GM12878 (cell line): Measurements from ENCODE around the gene PLG. TPM values are rescaled to one million over a fixed set of nuclear protein-coding genes. Genes with fewer than 3 reads are reported as not detected.
"Not testable (repeated sequence)": the region's sequence is repeated elsewhere in the genome, so short reads cannot be mapped to it uniquely, and the experiment has no call there.

Source experiments
- ATAC-seq: fragments of 200-7000 bp; cut with Tn5 transposase; 3 replicates; pipeline ENCODE4 v1.9.1; 2020; ENCODE audit warnings: mild to moderate bottlenecking, moderate library complexity
- BruUV-seq: library from RNA; stranded (reverse); fragments of 400-500 nt; replicated peaks from 2 replicates; lab custom pipeline; 2021; lab: Mats Ljungman, UMichigan
- CTCF ChIA-PET: fragments of 300-600 bp; sonication (Branson Sonifier 250); formaldehyde crosslinking; extraction: SDS; loops from one replicate; lab custom pipeline; 2021; ENCODE audit warnings: inconsistent platforms; lab: Yijun Ruan, JAX
- POLR2A ChIA-PET: fragments of 350-600 bp; formaldehyde crosslinking; extraction: SDS; loops from one replicate; lab custom pipeline; 2021; ENCODE audit warnings: inconsistent platforms; lab: Charles Lee
- RAD21 ChIA-PET: fragments of 300-600 bp; sonication (Branson Sonifier 250); formaldehyde crosslinking; loops from one replicate; lab custom pipeline; 2023; ENCODE audit warnings: antibody characterized with exemption; ENCODE audit not compliant: unreplicated experiment; lab: Charles Lee
- SMC1A ChIA-PET: fragments of 300-600 bp; sonication (Branson Sonifier 250); formaldehyde crosslinking; loops from one replicate; lab custom pipeline; 2023; ENCODE audit not compliant: unreplicated experiment, uncharacterized antibody; lab: Charles Lee
- DNase-seq: peaks from one replicate; pipeline ENCODE4 v3.0.0-alpha.2; 2011; ENCODE audit warnings: low read depth, low spot score
- FAIRE-seq: peaks from 3 replicates; lab custom pipeline; 2011; peaks lifted over from hg19 to GRCh38; lab: Jason Lieb, UNC
- H2AFZ ChIP-seq: 2 replicates; pipeline ENCODE4 v1.6.0; 2011; ENCODE audit warnings: low read depth, low read length, control low read depth; ENCODE audit not compliant: control insufficient read depth
- H3K27ac ChIP-seq: 2 replicates; pipeline ENCODE4 v1.5.1; 2011; ENCODE audit warnings: control low read depth; ENCODE audit not compliant: control insufficient read depth, insufficient read depth
- H3K27me3 ChIP-seq, 2 experiments: replicated peaks in 1 of 2; 2 replicates each; pipeline versions ENCODE4 v1.6.0 to v1.6.1; 2011; ENCODE audit warnings: low read length in 1 of 2; ENCODE audit not compliant: control insufficient read depth in 2 of 2, insufficient read depth in 2 of 2
- H3K36me3 ChIP-seq, 2 experiments: 2 replicates each; pipeline ENCODE4 v1.5.1; 2011; ENCODE audit warnings: low read length in 1 of 2; ENCODE audit not compliant: control insufficient read depth in 2 of 2, insufficient read depth in 2 of 2
- H3K4me1 ChIP-seq: 2 replicates; pipeline ENCODE4 v1.6.1; 2011; ENCODE audit warnings: mild to moderate bottlenecking, low read length, moderate library complexity, mixed read lengths; ENCODE audit not compliant: control insufficient read depth, insufficient read depth
- H3K4me2 ChIP-seq: 2 replicates; pipeline ENCODE4 v1.6.0; 2011; ENCODE audit warnings: control low read depth; ENCODE audit not compliant: control insufficient read depth, insufficient read depth
- H3K4me3 ChIP-seq: fragments of 200-600 bp; sonication (generic); 2 replicates; pipeline ENCODE4 v1.5.1; 2016
- H3K79me2 ChIP-seq: 2 replicates; pipeline ENCODE4 v1.6.0; 2011; ENCODE audit warnings: low read length; ENCODE audit not compliant: control insufficient read depth, insufficient read depth
- H3K9ac ChIP-seq: 2 replicates; pipeline ENCODE4 v1.8.0; 2011; ENCODE audit warnings: low read length, control low read depth, mixed read lengths; ENCODE audit not compliant: control insufficient read depth, insufficient read depth
- H3K9me3 ChIP-seq: replicated peaks from 3 replicates; pipeline ENCODE4 v1.5.1; 2011; ENCODE audit warnings: mild to moderate bottlenecking, low read length; ENCODE audit not compliant: control insufficient read depth, insufficient read depth
- H4K20me1 ChIP-seq: 2 replicates; pipeline ENCODE4 v1.6.0; 2011; ENCODE audit not compliant: control insufficient read depth, insufficient read depth
- FOXK2 ChIP-seq: fragments of 450-650 bp; IDR thresholded peaks from 2 replicates; pipeline ENCODE4 v1.6.1; 2017; ENCODE audit warnings: mild to moderate bottlenecking, moderate library complexity
- HDGF ChIP-seq: fragments of 450-650 bp; IDR thresholded peaks from 2 replicates; pipeline ENCODE4 v1.6.1; 2016; ENCODE audit warnings: antibody characterized with exemption
- PRDM15 ChIP-seq: fragments of 450-650 bp; formaldehyde crosslinking; IDR thresholded peaks from 2 replicates; pipeline ENCODE4 v1.4.0; 2020; ENCODE audit warnings: mild to moderate bottlenecking, moderate library complexity
- SREBF2 ChIP-seq: IDR thresholded peaks from 2 replicates; pipeline ENCODE4 v1.6.1; 2012; ENCODE audit warnings: mild to moderate bottlenecking, low read length
- TCF12 ChIP-seq: IDR thresholded peaks from 2 replicates; pipeline ENCODE4 v1.6.1; 2011; ENCODE audit warnings: low read depth, mild to moderate bottlenecking, low read length
- whole genome bisulfite sequencing: methylation state at CpG from one replicate; pipeline ENCODE4 v1.1.6; 2016; ENCODE audit warnings: low lambda C conversion rate; ENCODE audit not compliant: insufficient replicate concordance, insufficient coverage; ENCODE audit errors: missing lambda C conversion rate; 5-methylcytosine and 5-hydroxymethylcytosine counted together
- in situ Hi-C: fragments of 300-500 bp; cut with MboI; formaldehyde crosslinking; loops from 9 replicates; pipeline ENCODE4 v1.14.3; 2018; ENCODE audit warnings: mixed read lengths
- intact Hi-C: fragments of 100-400 bp; cut with micrococcal nuclease; formaldehyde crosslinking; loops from one replicate; pipeline ENCODE4 v1.14.2; 2022; ENCODE audit not compliant: unreplicated experiment
- polyA plus RNA-seq, 11 experiments: library from polyadenylated mRNA; depleted of rRNA in 4 of 11; unstranded in 6 of 11; stranded (reverse) in 5 of 11; fragments of >200 nt; fragmentation: Nextera tagmentation in 4 of 11; fragmentation: Illumina TruSeq in 1 of 11; extraction: Ambion mirVana in 4 of 11; extraction: Trizol in 1 of 11; gene quantifications; 1 replicate in 1 of 11; 2 replicates in 10 of 11; pipeline versions ENCODE4 v1.2.1 to v1.2.3, GENCODE V29; 2011 to 2016; ENCODE audit warnings: inconsistent platforms in 2 of 11, missing spikeins in 2 of 11, low read depth in 1 of 11
- total RNA-seq, 4 experiments: library from RNA; depleted of rRNA in 3 of 4; stranded (reverse); fragments of >200 nt in 3 of 4; fragmentation: Illumina TruSeq in 1 of 4; extraction: Trizol in 1 of 4; gene quantifications; 2 replicates each; pipeline versions ENCODE4 v1.2.1 to v1.2.3, GENCODE V29; 2013 to 2021

PLG gene
- total and polyA plus RNA-seq, 10 of the 15 experiments (the other 5 are each of a cell fraction or from before 2014, with no cell fraction given): 0.06 to 3.0 (median 0.97) TPM; not detected in 1

- TF ChIP-seq PRDM15 (no peak), TCF12 (no peak), SREBF2 (no peak), FOXK2 (no peak), HDGF (no peak)
Observed at GRCh38 chr6:160697826-160698225, 4.2 kb upstream of the PLG start (continued).

DNA sequence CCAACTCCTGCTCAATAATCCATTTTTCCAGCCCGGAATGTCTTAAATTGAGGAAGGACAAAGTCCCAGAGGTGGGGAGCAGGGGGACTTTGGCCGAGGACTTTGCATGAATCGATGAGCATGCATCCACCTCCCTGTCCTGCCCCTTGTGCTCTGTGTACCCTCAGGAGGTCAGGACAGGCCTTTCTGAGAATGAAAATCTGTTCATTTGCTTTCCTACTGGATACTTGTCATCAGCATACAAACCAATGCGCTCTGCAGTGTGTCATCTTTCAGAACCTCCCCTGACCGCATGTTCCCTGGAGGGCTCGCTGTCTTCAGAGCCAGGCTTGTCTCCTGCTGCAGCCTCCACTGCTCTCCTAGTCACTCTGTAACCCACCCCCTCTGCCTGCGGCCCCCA, 2.6 kb downstream of the PLG start:
- BruUV-seq, H3K4me3 ChIP-seq, DNase-seq, H3K36me3 ChIP-seq, H3K9ac ChIP-seq, H3K4me1 ChIP-seq, H3K4me2 ChIP-seq, ATAC-seq, intact Hi-C loops, SMC1A ChIA-PET, H2AFZ ChIP-seq, FAIRE-seq, H4K20me1 ChIP-seq, H3K79me2 ChIP-seq, H3K9me3 ChIP-seq, H3K27ac ChIP-seq, POLR2A ChIA-PET, H3K27me3 ChIP-seq, in situ Hi-C loops, CTCF ChIA-PET, RAD21 ChIA-PET: not testable (repeated sequence)
- WGBS: 44% methylated on average over 6 of the region's 7 CpGs

- RAD21 ChIA-PET, intact Hi-C loops, ATAC-seq: not testable (repeated sequence)
Observed at GRCh38 chr6:160708993-160709392, 6.9 kb downstream of the PLG start.

More at GRCh38 chr6:160708993-160709392, 6.9 kb downstream of the PLG start:
- FAIRE-seq, DNase-seq, H3K9me3 ChIP-seq, H3K27ac ChIP-seq, H3K9ac ChIP-seq, CTCF ChIA-PET, H3K27me3 ChIP-seq, H4K20me1 ChIP-seq, SMC1A ChIA-PET, H3K79me2 ChIP-seq, H3K4me3 ChIP-seq, H3K4me2 ChIP-seq, in situ Hi-C loops, BruUV-seq, H3K36me3 ChIP-seq, H3K4me1 ChIP-seq, POLR2A ChIA-PET, H2AFZ ChIP-seq: not testable (repeated sequence)
